Measurements from ENCODE around the gene KCNG1. TPM values are rescaled to one million over a fixed set of nuclear protein-coding genes. Genes with fewer than 3 reads are reported as not detected.
A peak's percentile ranks its signal among the peaks of the same experiment; 100 is the strongest.

KCNG1 gene
- total RNA-seq, 1 donor from 2014 or later, result 2.2 TPM

DNA sequence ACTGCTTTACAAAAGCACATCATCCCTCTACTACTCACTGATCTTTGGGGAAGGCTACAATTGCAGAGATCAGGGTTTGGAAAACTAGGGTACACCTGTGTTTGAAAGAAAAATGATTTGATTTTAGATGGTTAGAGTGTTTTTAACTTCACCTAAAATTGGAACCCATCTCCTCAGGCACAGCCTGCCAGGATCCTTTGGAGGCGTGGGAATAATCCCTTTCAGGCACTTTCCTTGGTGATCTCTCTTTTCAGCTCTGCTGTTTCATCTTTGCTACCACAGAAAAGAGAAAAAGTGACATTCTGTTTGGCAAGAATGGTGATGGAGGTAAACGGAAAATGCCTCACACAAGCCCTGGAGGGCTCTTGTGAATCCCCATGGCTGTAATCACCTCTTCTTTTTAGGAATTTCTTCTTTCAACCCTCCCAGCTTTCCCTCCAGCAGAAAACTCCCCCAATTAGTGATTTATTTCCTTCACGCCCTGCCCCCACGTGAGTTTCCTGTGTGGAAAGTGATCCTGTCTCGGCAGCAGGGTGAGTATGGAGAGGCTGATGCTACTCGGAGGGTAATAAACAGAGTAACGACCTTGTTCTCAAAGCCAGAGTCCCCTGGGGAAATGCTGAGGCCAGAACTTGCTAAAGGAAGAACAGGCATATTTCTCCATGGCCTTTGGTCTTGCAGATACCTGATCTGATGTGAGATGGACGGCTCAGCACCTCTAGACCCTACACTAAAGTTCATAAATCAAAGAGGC, 9.2 kb downstream of the KCNG1 start:
- Mint-ChIP-seq H3K4me1 (peaks cover 37% of the 10 kb centered on the region), H3K36me3 (peaks cover 4% of the 10 kb centered on the region), H3K27ac (no peak overlapping the region), H3K9me3 (no peaks in the 10 kb centered on the region), H3K4me3 (no peak overlapping the region), H3K27me3 (ENCODE audit: insufficient read depth, low read depth) (peaks cover 6% of the 10 kb centered on the region)
- Histone ChIP-seq H3K27ac (peak overlapping the region; percentile 55), H3K4me2 (peak overlapping the region; percentile 0), H3K9ac (no peak overlapping the region), H3K36me3 (no peaks in the 10 kb centered on the region), H3K9me3 (ENCODE audit: low read depth) (no peaks in the 10 kb centered on the region), H3K27me3 (no peaks in the 10 kb centered on the region), H3K4me1 (peaks cover 20% of the 10 kb centered on the region), H3K4me3 (no peak overlapping the region), H2AFZ (replicated peaks) (no peak overlapping the region), H3K79me2 (ENCODE audit: low read depth) (no peaks in the 10 kb centered on the region), H3F3A (ENCODE audit: low read depth) (peaks cover 4% of the 10 kb centered on the region), H4K20me1 (ENCODE audit: low read depth) (no peaks in the 10 kb centered on the region)
- no peak for DNase-seq (ENCODE audit: low spot score)
- TF ChIP-seq, protein P1, sequence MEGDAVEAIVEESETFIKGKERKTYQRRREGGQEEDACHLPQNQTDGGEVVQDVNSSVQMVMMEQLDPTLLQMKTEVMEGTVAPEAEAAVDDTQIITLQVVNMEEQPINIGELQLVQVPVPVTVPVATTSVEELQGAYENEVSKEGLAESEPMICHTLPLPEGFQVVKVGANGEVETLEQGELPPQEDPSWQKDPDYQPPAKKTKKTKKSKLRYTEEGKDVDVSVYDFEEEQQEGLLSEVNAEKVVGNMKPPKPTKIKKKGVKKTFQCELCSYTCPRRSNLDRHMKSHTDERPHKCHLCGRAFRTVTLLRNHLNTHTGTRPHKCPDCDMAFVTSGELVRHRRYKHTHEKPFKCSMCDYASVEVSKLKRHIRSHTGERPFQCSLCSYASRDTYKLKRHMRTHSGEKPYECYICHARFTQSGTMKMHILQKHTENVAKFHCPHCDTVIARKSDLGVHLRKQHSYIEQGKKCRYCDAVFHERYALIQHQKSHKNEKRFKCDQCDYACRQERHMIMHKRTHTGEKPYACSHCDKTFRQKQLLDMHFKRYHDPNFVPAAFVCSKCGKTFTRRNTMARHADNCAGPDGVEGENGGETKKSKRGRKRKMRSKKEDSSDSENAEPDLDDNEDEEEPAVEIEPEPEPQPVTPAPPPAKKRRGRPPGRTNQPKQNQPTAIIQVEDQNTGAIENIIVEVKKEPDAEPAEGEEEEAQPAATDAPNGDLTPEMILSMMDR (IDR thresholded peaks at IDR 0.05), result no peak
- TF ChIP-seq EZH2phosphoT487 (IDR thresholded peaks at IDR 0.05) (no peak), EZH2 (IDR thresholded peaks at IDR 0.05) (no peak)

DNA sequence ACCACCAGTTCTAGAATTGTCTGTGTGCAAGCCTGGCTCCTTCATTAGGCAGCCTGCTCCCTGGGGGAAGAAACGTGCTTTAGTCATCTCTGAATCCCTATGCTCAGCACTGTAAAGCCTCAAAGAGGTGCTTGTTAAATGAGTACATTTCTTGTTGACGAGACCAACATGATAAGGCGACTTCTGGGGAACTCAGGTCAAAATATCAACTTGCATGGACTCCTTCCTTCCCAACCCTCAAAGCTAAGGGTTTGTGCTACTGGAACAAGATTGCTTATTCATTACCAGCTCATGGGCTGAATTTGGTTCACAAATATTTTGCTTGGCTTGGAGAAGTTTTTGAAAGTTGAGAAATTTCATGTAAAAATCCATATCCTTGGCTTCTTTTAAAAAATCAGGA, 10.6 kb downstream of the KCNG1 start:
- peaks cover 27% of the 10 kb centered on the region for H3K4me1 Mint-ChIP-seq
- H3K36me3 ChIP-seq, result no peaks in the 10 kb centered on the region
- no peak overlapping the region for H3K4me3 ChIP-seq
- H3K79me2 ChIP-seq (ENCODE audit: low read depth), result no peaks in the 10 kb centered on the region
- H3K4me1 ChIP-seq, result peaks cover 20% of the 10 kb centered on the region
- no peak overlapping the region for H3K27ac Mint-ChIP-seq
- peaks cover 4% of the 10 kb centered on the region for H3F3A ChIP-seq (ENCODE audit: low read depth)
- no peaks in the 10 kb centered on the region for H3K9me3 Mint-ChIP-seq
- H2AFZ ChIP-seq (replicated peaks), result no peak overlapping the region
- no peak overlapping the region for H3K9ac ChIP-seq
- TF ChIP-seq EZH2phosphoT487 (IDR thresholded peaks at IDR 0.05) (no peak), EZH2 (IDR thresholded peaks at IDR 0.05) (no peak)
- TF ChIP-seq, protein P1 (IDR thresholded peaks at IDR 0.05), result no peak
- H4K20me1 ChIP-seq (ENCODE audit: low read depth), result no peaks in the 10 kb centered on the region
- H3K4me2 ChIP-seq, result no peak overlapping the region
- no peaks in the 10 kb centered on the region for H3K27me3 ChIP-seq
- H3K27me3 Mint-ChIP-seq (ENCODE audit: insufficient read depth, low read depth), result peaks cover 2% of the 10 kb centered on the region
- peaks cover 3% of the 10 kb centered on the region for H3K36me3 Mint-ChIP-seq
- no peak for DNase-seq (ENCODE audit: low spot score)
- H3K4me3 Mint-ChIP-seq, result no peak overlapping the region
- no peak overlapping the region for H3K27ac ChIP-seq
- H3K9me3 ChIP-seq (ENCODE audit: low read depth), result no peaks in the 10 kb centered on the region

DNA sequence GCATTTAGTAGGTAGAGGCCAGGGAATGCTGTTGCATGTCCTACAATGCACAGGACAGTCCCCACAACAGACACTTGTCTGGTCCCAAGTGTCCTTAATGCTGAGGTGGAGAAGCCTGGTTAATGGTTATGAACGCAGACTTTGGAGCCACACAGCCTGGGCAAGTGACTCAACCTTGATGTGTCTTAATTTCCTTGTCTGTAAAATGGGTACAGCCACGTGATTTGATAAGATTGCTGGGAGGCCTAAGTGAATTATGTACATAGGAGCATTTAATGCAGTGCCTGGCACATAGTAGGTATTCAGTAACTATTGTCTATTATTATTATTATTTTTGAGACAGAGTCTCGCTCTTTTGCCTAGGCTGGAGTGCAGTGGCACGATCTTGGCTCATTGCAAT, 11.4 kb downstream of the KCNG1 start:
- H3K36me3 ChIP-seq, result no peaks in the 10 kb centered on the region
- H3K27me3 ChIP-seq, result no peaks in the 10 kb centered on the region
- Mint-ChIP-seq H3K4me3 (no peak overlapping the region), H3K27ac (no peak overlapping the region), H3K4me1 (peaks cover 25% of the 10 kb centered on the region), H3K27me3 (ENCODE audit: insufficient read depth, low read depth) (peaks cover 2% of the 10 kb centered on the region), H3K36me3 (peaks cover 3% of the 10 kb centered on the region), H3K9me3 (no peaks in the 10 kb centered on the region)
- H4K20me1 ChIP-seq (ENCODE audit: low read depth), result no peaks in the 10 kb centered on the region
- peaks cover 4% of the 10 kb centered on the region for H3F3A ChIP-seq (ENCODE audit: low read depth)
- H3K9ac ChIP-seq, result no peak overlapping the region
- H3K4me1 ChIP-seq, result peaks cover 20% of the 10 kb centered on the region
- no peak overlapping the region for H3K4me2 ChIP-seq
- no peak for DNase-seq (ENCODE audit: low spot score)
- H3K9me3 ChIP-seq (ENCODE audit: low read depth), result no peaks in the 10 kb centered on the region
- H3K4me3 ChIP-seq, result no peak overlapping the region
- TF ChIP-seq, protein P1 (IDR thresholded peaks at IDR 0.05), result no peak
- TF ChIP-seq EZH2 (IDR thresholded peaks at IDR 0.05) (no peak), EZH2phosphoT487 (IDR thresholded peaks at IDR 0.05) (no peak)
- no peak overlapping the region for H3K27ac ChIP-seq
- H3K79me2 ChIP-seq (ENCODE audit: low read depth), result no peaks in the 10 kb centered on the region
- no peak overlapping the region for H2AFZ ChIP-seq (replicated peaks)
